IMR-90 (cell line): ENCODE results near the gene ARHGEF6. TPM values are rescaled to one million over a fixed set of nuclear protein-coding genes. Genes with fewer than 3 reads are reported as not detected.

Experiments used
- ATAC-seq: fragments of 200-7000 bp; cut with Tn5 transposase; 2 replicates; pipeline ENCODE4 v1.9.1; 2020; ENCODE audit warnings: low read depth, mild to moderate bottlenecking, moderate library complexity
- BruUV-seq: library from RNA; stranded (reverse); fragments of 400-500 nt; replicated peaks from 2 replicates; lab custom pipeline; 2021; lab: Mats Ljungman, UMichigan
- CTCF ChIA-PET: fragments of 300-600 bp; formaldehyde crosslinking; extraction: SDS; loops from one replicate; lab custom pipeline; 2021; ENCODE audit warnings: antibody characterized with exemption; lab: Yijun Ruan, JAX
- POLR2A ChIA-PET: fragments of 300-600 bp; sonication (Branson Sonifier 250); formaldehyde crosslinking; loops from one replicate; lab custom pipeline; 2022; ENCODE audit warnings: antibody characterized with exemption; ENCODE audit not compliant: unreplicated experiment; lab: Charles Lee
- DNase-seq: peaks from one replicate; pipeline ENCODE4 v3.0.0; 2013
- H2AFZ ChIP-seq: replicated peaks from 2 replicates; pipeline ENCODE3; 2013; ENCODE audit warnings: low read length, mild to moderate bottlenecking; ENCODE audit not compliant: poor library complexity
- H2AK5ac ChIP-seq: 2 replicates; pipeline ENCODE4 v1.6.1; 2013; ENCODE audit warnings: low read depth, low read length, inconsistent platforms
- H2AK9ac ChIP-seq: replicated peaks from 2 replicates; pipeline ENCODE3; 2013; ENCODE audit warnings: mild to moderate bottlenecking, low read depth, low read length, moderate library complexity; ENCODE audit not compliant: poor library complexity
- H2BK120ac ChIP-seq: 2 replicates; pipeline ENCODE4 v1.6.1; 2013; ENCODE audit warnings: low read depth, low read length, inconsistent platforms
- H2BK15ac ChIP-seq: 3 replicates; pipeline ENCODE4 v1.6.1; 2013; ENCODE audit warnings: low read depth, low read length, inconsistent platforms
- H2BK20ac ChIP-seq: 2 replicates; pipeline ENCODE4 v1.6.1; 2013; ENCODE audit warnings: low read depth, mild to moderate bottlenecking, inconsistent platforms, low read length, moderate library complexity
- H2BK5ac ChIP-seq: 2 replicates; pipeline ENCODE4 v1.6.1; 2013; ENCODE audit warnings: mild to moderate bottlenecking, low read depth, low read length, inconsistent platforms; ENCODE audit not compliant: poor library complexity, severe bottlenecking
- H3K14ac ChIP-seq: replicated peaks from 2 replicates; pipeline ENCODE4 v1.6.1; 2013; ENCODE audit warnings: low read depth, low read length, inconsistent platforms
- H3K18ac ChIP-seq: 2 replicates; pipeline ENCODE4 v1.6.1; 2013; ENCODE audit warnings: low read depth, low read length, control low read depth
- H3K23ac ChIP-seq: 2 replicates; pipeline ENCODE4 v1.6.1; 2013; ENCODE audit warnings: low read depth, low read length, inconsistent platforms
- H3K27ac ChIP-seq: 2 replicates; pipeline ENCODE4 v1.5.1; 2013; ENCODE audit warnings: mild to moderate bottlenecking, control low read depth, low read length; ENCODE audit not compliant: insufficient read depth
- H3K27me3 ChIP-seq: 2 replicates; pipeline ENCODE4 v1.6.1; 2013; ENCODE audit warnings: low read length; ENCODE audit not compliant: control insufficient read depth, insufficient read depth
- H3K36me3 ChIP-seq: 2 replicates; pipeline ENCODE4 v1.6.1; 2013; ENCODE audit warnings: low read length, mixed read lengths; ENCODE audit not compliant: control insufficient read depth, insufficient read depth
- H3K4ac ChIP-seq: 2 replicates; pipeline ENCODE4 v1.6.1; 2013; ENCODE audit warnings: low read depth, low read length, inconsistent platforms
- H3K4me1 ChIP-seq: 2 replicates; pipeline ENCODE4 v1.6.1; 2013; ENCODE audit warnings: low read length, mixed read lengths; ENCODE audit not compliant: control insufficient read depth, insufficient read depth
- H3K4me2 ChIP-seq: 2 replicates; pipeline ENCODE4 v1.6.1; 2013; ENCODE audit warnings: low read depth, mild to moderate bottlenecking, control low read depth, low read length, moderate library complexity
- H3K4me3 ChIP-seq: 2 replicates; pipeline ENCODE4 v1.5.1; 2013; ENCODE audit warnings: low read depth, mild to moderate bottlenecking, control low read depth, low read length, moderate library complexity; ENCODE audit not compliant: insufficient read depth
- H3K56ac ChIP-seq: 2 replicates; pipeline ENCODE4 v1.6.1; 2013; ENCODE audit warnings: low read length, inconsistent platforms; ENCODE audit not compliant: insufficient read depth; ENCODE audit errors: extremely low read depth
- H3K79me1 ChIP-seq, 2 experiments: 2 replicates each; pipeline ENCODE4 v1.6.1; 2013; ENCODE audit warnings: low read length in 2 of 2, inconsistent platforms in 1 of 2, low read depth in 1 of 2
- H3K9ac ChIP-seq: 2 replicates; pipeline ENCODE4 v1.6.1; 2013; ENCODE audit warnings: low read depth, low read length, control low read depth
- H3K9me1 ChIP-seq: 2 replicates; pipeline ENCODE4 v1.6.1; 2013; ENCODE audit warnings: low read length, inconsistent platforms; ENCODE audit not compliant: insufficient read depth
- H3K9me3 ChIP-seq: 2 replicates; pipeline ENCODE4 v1.6.1; 2013; ENCODE audit warnings: low read length; ENCODE audit not compliant: control insufficient read depth, insufficient read depth
- H4K20me1 ChIP-seq: 2 replicates; pipeline ENCODE4 v1.6.1; 2013; ENCODE audit warnings: low read length, inconsistent platforms; ENCODE audit not compliant: insufficient read depth
- H4K5ac ChIP-seq: 2 replicates; pipeline ENCODE4 v1.6.1; 2013; ENCODE audit warnings: mild to moderate bottlenecking, low read depth, low read length, control low read depth
- H4K8ac ChIP-seq, 2 experiments: 2 replicates each; pipeline ENCODE4 v1.6.1; 2013; ENCODE audit warnings: low read depth in 2 of 2, low read length in 2 of 2, control low read depth in 1 of 2, inconsistent platforms in 1 of 2
- H4K91ac ChIP-seq: 2 replicates; pipeline ENCODE4 v1.6.1; 2013; ENCODE audit warnings: low read depth, low read length, inconsistent platforms; ENCODE audit not compliant: insufficient read depth
- BHLHE40 ChIP-seq: fragments of 150-350 bp; IDR thresholded peaks from 2 replicates; pipeline ENCODE4 v1.6.1; 2016; ENCODE audit warnings: mild to moderate bottlenecking, low read depth, low read length
- CHD1 ChIP-seq: IDR thresholded peaks from 2 replicates; pipeline ENCODE4 v1.6.1; 2012; ENCODE audit warnings: low read depth, low read length, improper control_type of control experiment
- CTCF ChIP-seq: conservative IDR thresholded peaks from 2 replicates; pipeline ENCODE4 v1.5.1; 2012; ENCODE audit warnings: mild to moderate bottlenecking, low read depth, low read length, improper control_type of control experiment
- ELK1 ChIP-seq: fragments of 150-350 bp; IDR thresholded peaks from 2 replicates; pipeline ENCODE4 v1.6.1; 2016; ENCODE audit warnings: low read depth, mild to moderate bottlenecking, low read length, moderate library complexity, borderline replicate concordance
- FOS ChIP-seq: fragments of 150-350 bp; IDR thresholded peaks from 2 replicates; pipeline ENCODE4 v1.6.1; 2016; ENCODE audit warnings: low read depth, low read length
- MAFK ChIP-seq: IDR thresholded peaks from 2 replicates; pipeline ENCODE4 v1.6.1; 2012; ENCODE audit warnings: low read depth, low read length, improper control_type of control experiment
- MAZ ChIP-seq: IDR thresholded peaks from 2 replicates; pipeline ENCODE4 v1.6.1; 2012; ENCODE audit warnings: low read depth, mild to moderate bottlenecking, low read length, improper control_type of control experiment, moderate library complexity, borderline replicate concordance
- MXI1 ChIP-seq: IDR thresholded peaks from 2 replicates; pipeline ENCODE4 v1.6.1; 2012; ENCODE audit warnings: low read depth, mild to moderate bottlenecking, low read length, moderate library complexity, borderline replicate concordance
- NFE2L2 ChIP-seq: fragments of 150-350 bp; IDR thresholded peaks from 2 replicates; pipeline ENCODE4 v1.6.1; 2016; ENCODE audit warnings: low read depth, mild to moderate bottlenecking, low read length
- POLR2A ChIP-seq: IDR thresholded peaks from 2 replicates; pipeline ENCODE4 v1.6.1; 2012; ENCODE audit warnings: mild to moderate bottlenecking, low read depth, low read length
- RAD21 ChIP-seq: IDR thresholded peaks from 2 replicates; pipeline ENCODE4 v1.6.1; 2012; ENCODE audit warnings: low read length, improper control_type of control experiment
- RCOR1 ChIP-seq: IDR thresholded peaks from 2 replicates; pipeline ENCODE4 v1.6.1; 2012; ENCODE audit warnings: mild to moderate bottlenecking, low read length, improper control_type of control experiment; ENCODE audit not compliant: insufficient replicate concordance
- RFX5 ChIP-seq: IDR thresholded peaks from 2 replicates; pipeline ENCODE4 v1.8.0; 2012; ENCODE audit warnings: low read depth, mild to moderate bottlenecking, low read length, moderate library complexity
- SMC3 ChIP-seq: fragments of 150-350 bp; IDR thresholded peaks from 2 replicates; pipeline ENCODE4 v1.6.1; 2016; ENCODE audit warnings: low read depth, mild to moderate bottlenecking, antibody characterized with exemption, low read length, moderate library complexity
- WGBS, 2 experiments: methylation state at CpG; one replicate each; pipeline versions ENCODE4 v1.1.5 to v1.1.7; 2013; ENCODE audit warnings: missing lambda C conversion rate in 2 of 2; ENCODE audit not compliant: insufficient read length in 1 of 2; ENCODE audit errors: extremely low coverage in 2 of 2; 5-methylcytosine and 5-hydroxymethylcytosine counted together
- dilution Hi-C: fragments of 300-500 bp; cut with HindIII; formaldehyde crosslinking; loops from one replicate; pipeline ENCODE4 v1.14.3; 2018; ENCODE audit warnings: low sequenced_read_pairs; ENCODE audit not compliant: unreplicated experiment
- in situ Hi-C: fragments of 300-500 bp; cut with MboI; formaldehyde crosslinking; loops from 3 replicates; pipeline ENCODE4 v1.14.3; 2019; ENCODE audit warnings: low sequenced_read_pairs, inconsistent platforms, mixed read lengths
- intact Hi-C: fragments of 100-400 bp; cut with micrococcal nuclease; formaldehyde crosslinking; loops from 2 replicates; pipeline ENCODE4 v1.10.0; 2022
- polyA plus RNA-seq, 3 experiments: library from polyadenylated mRNA; depleted of rRNA; stranded (reverse); fragments of >200 nt; gene quantifications; 2 replicates each; pipeline ENCODE4 v1.2.3, GENCODE V29; 2012; ENCODE audit warnings: low replicate concordance in 1 of 3
- total RNA-seq: library from RNA; depleted of rRNA; stranded (reverse); fragments of >200 nt; gene quantifications from 2 replicates; pipeline ENCODE4 v1.2.3, GENCODE V29; 2012
- TF ChIP-seq, protein P1 (sequence below): fragments of 150-350 bp; IDR thresholded peaks from 2 replicates; pipeline ENCODE4 v1.6.1; 2017; ENCODE audit warnings: mild to moderate bottlenecking, antibody characterized with exemption, low read length, low read depth

ARHGEF6 gene
- total and polyA plus RNA-seq, 2 of the 4 experiments (the other 2 are of a cell fraction): 2.1 to 2.7 TPM

GRCh38 chrX:136754651-136755050 lies 26.1 kb downstream of the ARHGEF6 start:
- Histone ChIP-seq H2AK5ac (no peak overlapping the region), H3K4ac (no peak overlapping the region), H2BK15ac (no peak overlapping the region), H2BK5ac (no peak overlapping the region), H3K4me1 (no peaks in the 10 kb centered on the region), H3K23ac (no peak overlapping the region), H3K79me1 (no peaks in the 10 kb centered on the region), H2BK120ac (no peak overlapping the region), H2AFZ (no peak overlapping the region), H4K20me1 (no peaks in the 10 kb centered on the region), H4K8ac (no peak overlapping the region), H3K36me3 (no peaks in the 10 kb centered on the region), H4K5ac (no peak overlapping the region), H3K4me2 (no peak overlapping the region), H2BK20ac (no peak overlapping the region), H2AK9ac (no peak overlapping the region), H3K9me1 (no peaks in the 10 kb centered on the region), H3K14ac (no peak overlapping the region), H3K9ac (no peak overlapping the region), H3K18ac (no peak overlapping the region), H3K27me3 (peaks cover 1% of the 10 kb centered on the region; the same call in 1 of the 2 replicates), H3K9me3 (no peaks in the 10 kb centered on the region), H3K4me3 (no peak overlapping the region), H4K91ac (no peak overlapping the region), H3K27ac (no peak overlapping the region), H3K56ac (no peak overlapping the region)
- intact Hi-C loops (no loop called here), in situ Hi-C loops (no loop called here), dilution Hi-C loops (no loop called here)
- POLR2A ChIA-PET: no interaction called here
- TF ChIP-seq CTCF (no peak), POLR2A (no peak), MXI1 (no peak), MAFK (no peak), FOS (no peak), NFE2L2 (no peak), MAZ (no peak), RAD21 (no peak), ELK1 (no peak), BHLHE40 (no peak), CHD1 (no peak), RFX5 (no peak), SMC3 (no peak), RCOR1 (no peak)
- TF ChIP-seq, protein P1, sequence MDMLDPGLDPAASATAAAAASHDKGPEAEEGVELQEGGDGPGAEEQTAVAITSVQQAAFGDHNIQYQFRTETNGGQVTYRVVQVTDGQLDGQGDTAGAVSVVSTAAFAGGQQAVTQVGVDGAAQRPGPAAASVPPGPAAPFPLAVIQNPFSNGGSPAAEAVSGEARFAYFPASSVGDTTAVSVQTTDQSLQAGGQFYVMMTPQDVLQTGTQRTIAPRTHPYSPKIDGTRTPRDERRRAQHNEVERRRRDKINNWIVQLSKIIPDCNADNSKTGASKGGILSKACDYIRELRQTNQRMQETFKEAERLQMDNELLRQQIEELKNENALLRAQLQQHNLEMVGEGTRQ: no peak
- ATAC-seq (no peak), DNase-seq (no peak)
- BruUV-seq: no TSS peak
- CTCF ChIA-PET: interaction anchor here (0.7 kb wide), 1 partner anchor 485 kb away, joined by 4 read pairs; no protein-coding TSS in a partner anchor
- 80% methylated on average over 1 of the region's 3 CpGs; no CpG with 5 or more reads in 1 of the 2 experiments for WGBS, 2 experiments
